HepG2 (cell line): Measurements from ENCODE around the gene FHIT. TPM values are rescaled to one million over a fixed set of nuclear protein-coding genes. Genes with fewer than 3 reads are reported as not detected.

ENCODE experiments used
- ATAC-seq: fragments of 200-7000 bp; cut with Tn5 transposase; 3 replicates; pipeline ENCODE4 v1.9.1; 2020; ENCODE audit warnings: mild to moderate bottlenecking, moderate library complexity
- BruUV-seq: library from RNA; stranded (reverse); fragments of 400-500 nt; replicated peaks from 2 replicates; lab custom pipeline; 2021; lab: Mats Ljungman, UMichigan
- CTCF ChIA-PET: fragments of 300-600 bp; formaldehyde crosslinking; extraction: SDS; loops from one replicate; lab custom pipeline; 2021; ENCODE audit warnings: low total read pairs, inconsistent platforms, low intra/inter-chr PET ratio; lab: Yijun Ruan, JAX
- POLR2A ChIA-PET: fragments of 350-600 bp; sonication (Branson Sonifier 250); formaldehyde crosslinking; loops from one replicate; lab custom pipeline; 2020; ENCODE audit warnings: antibody characterized with exemption, inconsistent platforms; lab: Yijun Ruan, JAX
- DNase-seq: peaks from one replicate; pipeline ENCODE4 v3.0.0-alpha.2; 2015; ENCODE audit warnings: low spot score
- FAIRE-seq: peaks from 3 replicates; lab custom pipeline; 2011; peaks lifted over from hg19 to GRCh38; lab: Jason Lieb, UNC
- H2AFZ ChIP-seq: one replicate; pipeline ENCODE4 v1.6.1; 2011; ENCODE audit warnings: low read length, inconsistent platforms
- H3K27ac ChIP-seq: fragments of 300-600 bp; 3 replicates; pipeline ENCODE4 v1.8.0; 2011; ENCODE audit warnings: mixed run types, mild to moderate bottlenecking, mixed read lengths, low read length, inconsistent platforms; ENCODE audit not compliant: insufficient read depth; ENCODE audit errors: extremely low read length
- H3K27me3 ChIP-seq, 2 experiments: fragments of 200-600 bp in 1 of 2; 2 replicates in 1 of 2; 3 replicates in 1 of 2; pipeline versions ENCODE4 v1.6.0 to v1.8.0; 2011; ENCODE audit warnings: low read length in 2 of 2, mild to moderate bottlenecking in 2 of 2, moderate library complexity in 2 of 2, inconsistent platforms in 1 of 2; ENCODE audit not compliant: insufficient read depth in 2 of 2, control insufficient read depth in 1 of 2
- H3K36me3 ChIP-seq, 2 experiments: fragments of 200-600 bp in 1 of 2; replicated peaks in 1 of 2; 2 replicates in 1 of 2; 3 replicates in 1 of 2; pipeline versions ENCODE4 v1.5.1 to v1.8.0; 2011; ENCODE audit warnings: low read length in 2 of 2, inconsistent platforms in 1 of 2; ENCODE audit not compliant: insufficient read depth in 2 of 2, control insufficient read depth in 1 of 2
- H3K4me1 ChIP-seq: 2 replicates; pipeline ENCODE4 v1.5.1; 2012; ENCODE audit warnings: low read length, inconsistent platforms; ENCODE audit not compliant: insufficient read depth
- H3K4me2 ChIP-seq: 2 replicates; pipeline ENCODE4 v1.6.0; 2011; ENCODE audit warnings: low read depth, low read length, inconsistent platforms
- H3K4me3 ChIP-seq, 3 experiments: fragments of 200-600 bp in 1 of 3; sonication (generic), shearing (Covaris generic) in 1 of 3; replicated peaks in 1 of 3; 2 replicates each; pipeline ENCODE4 v1.5.1; 2011 to 2016; ENCODE audit warnings: low read length in 3 of 3, inconsistent platforms in 2 of 3, low read depth in 2 of 3, mild to moderate bottlenecking in 2 of 3, control low read depth in 1 of 3, mixed read lengths in 1 of 3; ENCODE audit not compliant: insufficient read depth in 1 of 3
- H3K79me2 ChIP-seq: one replicate; pipeline ENCODE4 v1.6.1; 2011; ENCODE audit warnings: low read length, inconsistent platforms; ENCODE audit not compliant: insufficient read depth
- H3K9ac ChIP-seq: 2 replicates; pipeline ENCODE4 v1.6.0; 2011; ENCODE audit warnings: mild to moderate bottlenecking, low read depth, low read length, inconsistent platforms; ENCODE audit not compliant: insufficient read depth
- H3K9me3 ChIP-seq: 2 replicates; pipeline ENCODE4 v1.5.1; 2012; ENCODE audit warnings: mild to moderate bottlenecking, low read length
- H4K20me1 ChIP-seq: 2 replicates; pipeline ENCODE4 v1.6.0; 2011; ENCODE audit warnings: inconsistent platforms, mild to moderate bottlenecking, low read length, moderate library complexity; ENCODE audit not compliant: insufficient read depth
- ARNTL ChIP-seq: sonication (generic); formaldehyde crosslinking; IDR thresholded peaks from 2 replicates; pipeline ENCODE4 v1.4.0; 2020; ENCODE audit warnings: mild to moderate bottlenecking, missing genetic modification reagents
- HMG20A ChIP-seq: IDR thresholded peaks from 2 replicates; pipeline ENCODE4 v1.6.1; 2016; ENCODE audit warnings: borderline replicate concordance
- MAFF ChIP-seq: IDR thresholded peaks from 2 replicates; pipeline ENCODE4 v1.6.1; 2011; ENCODE audit warnings: low read depth, low read length, improper control_type of control experiment
- MAFK ChIP-seq, 2 experiments: IDR thresholded peaks in 1 of 2; conservative IDR thresholded peaks in 1 of 2; 2 replicates each; pipeline ENCODE4 v1.6.1; 2011; ENCODE audit warnings: improper control_type of control experiment in 2 of 2, low read length in 2 of 2
- SATB2 ChIP-seq: sonication (generic); formaldehyde crosslinking; IDR thresholded peaks from 2 replicates; pipeline ENCODE4 v1.5.0; 2020; ENCODE audit warnings: missing genetic modification reagents
- SNAI1 ChIP-seq: sonication (generic); formaldehyde crosslinking; IDR thresholded peaks from 2 replicates; pipeline ENCODE4 v1.5.0; 2020; ENCODE audit warnings: mild to moderate bottlenecking, missing genetic modification reagents, borderline replicate concordance
- ZNF678 ChIP-seq: sonication (generic); formaldehyde crosslinking; IDR thresholded peaks from 2 replicates; pipeline ENCODE4 v1.4.0; 2020; ENCODE audit warnings: mild to moderate bottlenecking, missing genetic modification reagents
- WGBS: methylation state at CpG from one replicate; pipeline ENCODE4 v1.1.6; 2017; ENCODE audit warnings: low lambda C conversion rate; 5-methylcytosine and 5-hydroxymethylcytosine counted together
- in situ Hi-C: cut with HindIII; loops from 2 replicates; pipeline ENCODE4 v1.10.0; 2017; ENCODE audit warnings: low pct_unique_long_range_greater_than_20kb; ENCODE audit not compliant: extremely low pct_ligation_motif_present
- intact Hi-C: fragments of 100-400 bp; cut with micrococcal nuclease; formaldehyde crosslinking; loops from one replicate; pipeline ENCODE4 v1.10.0; 2022; ENCODE audit not compliant: unreplicated experiment
- polyA plus RNA-seq, 8 experiments: library from polyadenylated mRNA; depleted of rRNA in 3 of 8; stranded (reverse) in 7 of 8; unstranded in 1 of 8; fragments of >200 nt; fragmentation: Illumina TruSeq in 4 of 8; extraction: Trizol in 4 of 8; gene quantifications; 2 replicates each; pipeline versions ENCODE4 v1.2.1 to v1.2.3, GENCODE V29; 2011 to 2016; ENCODE audit warnings: low read depth in 4 of 8, missing spikeins in 1 of 8, mixed read lengths in 1 of 8; ENCODE audit not compliant: insufficient read depth in 1 of 8
- total RNA-seq, 5 experiments: library from RNA; depleted of rRNA; stranded (reverse); fragments of >200 nt; fragmentation: Illumina TruSeq; extraction: Trizol; gene quantifications; 2 replicates each; pipeline ENCODE4 v1.2.3, GENCODE V29; 2016; ENCODE audit warnings: low read depth in 1 of 5
- TF ChIP-seq, protein P1 (sequence below): sonication (generic); formaldehyde crosslinking; IDR thresholded peaks from 2 replicates; pipeline ENCODE4 v1.9.0; 2021; ENCODE audit warnings: missing genetic modification reagents, mild to moderate bottlenecking, borderline replicate concordance

The FHIT gene
- total and polyA plus RNA-seq, 2 of the 13 experiments (the other 11 are each of a cell fraction or from before 2014, with no cell fraction given): 4.0 to 4.6 TPM

DNA sequence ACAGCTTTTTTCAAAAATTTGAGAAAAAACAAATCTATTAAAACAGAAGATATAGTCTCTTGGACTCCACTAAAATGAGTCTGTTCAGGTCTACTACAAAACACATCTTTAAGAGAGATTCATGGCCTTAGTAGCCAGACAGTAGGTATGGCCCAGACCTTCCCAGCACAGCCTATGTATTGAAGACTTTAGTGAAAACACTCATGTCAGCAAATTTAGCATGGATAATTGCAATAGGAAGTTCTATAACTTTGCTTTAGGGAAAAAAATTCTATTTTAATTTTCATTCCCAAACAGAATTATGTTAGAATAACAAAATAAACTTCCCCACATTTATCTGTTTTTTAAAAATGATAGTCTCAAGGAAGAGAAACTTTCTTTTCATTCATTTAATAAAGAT lies 976.6 kb downstream of the FHIT start:
- ATAC-seq (no peak), FAIRE-seq (no peak), DNase-seq (no peak)
- no peaks in the 10 kb centered on the region for H3K79me2 ChIP-seq
- no peak overlapping the region for H2AFZ ChIP-seq
- no peaks in the 10 kb centered on the region for H3K27me3 ChIP-seq
- intact Hi-C loops: no loop called here
- CTCF ChIA-PET: no interaction called here
- H3K9ac ChIP-seq: no peak overlapping the region
- H3K4me3 ChIP-seq: no peak overlapping the region
- no peak overlapping the region for H3K4me2 ChIP-seq
- peak; percentile 90 for TF ChIP-seq MAFF
- TF ChIP-seq SNAI1 (CRISPR knock-in tag): no peak
- TF ChIP-seq MAFK (conservative IDR thresholded peaks at IDR 0.05 in 1 of 2, IDR thresholded peaks at IDR 0.05 in 1 of 2; ENCODE audit: low read length in 2 of 2): peak; percentile 88 to 94
- in situ Hi-C loops: no loop called here
- POLR2A ChIA-PET: no interaction called here
- no peak overlapping the region for H3K27ac ChIP-seq
- no TSS peak for BruUV-seq
- no peaks in the 10 kb centered on the region for H3K4me1 ChIP-seq
- no peaks in the 10 kb centered on the region for H4K20me1 ChIP-seq
- H3K9me3 ChIP-seq: no peaks in the 10 kb centered on the region
- no peaks in the 10 kb centered on the region for H3K36me3 ChIP-seq

GRCh38 chr3:60274098-60274497 lies 977.2 kb downstream of the FHIT start:
- H2AFZ ChIP-seq: no peak overlapping the region
- FAIRE-seq (no peak), DNase-seq (no peak), ATAC-seq (no peak)
- no peaks in the 10 kb centered on the region for H4K20me1 ChIP-seq
- in situ Hi-C loops (no loop called here), intact Hi-C loops (no loop called here)
- H3K4me3 ChIP-seq: no peak overlapping the region
- CTCF ChIA-PET: no interaction called here
- H3K4me1 ChIP-seq: no peaks in the 10 kb centered on the region
- no peak overlapping the region for H3K27ac ChIP-seq
- POLR2A ChIA-PET: no interaction called here
- no peaks in the 10 kb centered on the region for H3K9me3 ChIP-seq
- no TSS peak for BruUV-seq
- H3K79me2 ChIP-seq: no peaks in the 10 kb centered on the region
- H3K27me3 ChIP-seq: no peaks in the 10 kb centered on the region
- no peaks in the 10 kb centered on the region for H3K36me3 ChIP-seq
- H3K9ac ChIP-seq: no peak overlapping the region
- TF ChIP-seq SATB2 (no peak), HMG20A (CRISPR knock-in tag) (no peak), ZNF678 (CRISPR knock-in tag) (no peak), ARNTL (CRISPR knock-in tag) (no peak)
- TF ChIP-seq, protein P1, sequence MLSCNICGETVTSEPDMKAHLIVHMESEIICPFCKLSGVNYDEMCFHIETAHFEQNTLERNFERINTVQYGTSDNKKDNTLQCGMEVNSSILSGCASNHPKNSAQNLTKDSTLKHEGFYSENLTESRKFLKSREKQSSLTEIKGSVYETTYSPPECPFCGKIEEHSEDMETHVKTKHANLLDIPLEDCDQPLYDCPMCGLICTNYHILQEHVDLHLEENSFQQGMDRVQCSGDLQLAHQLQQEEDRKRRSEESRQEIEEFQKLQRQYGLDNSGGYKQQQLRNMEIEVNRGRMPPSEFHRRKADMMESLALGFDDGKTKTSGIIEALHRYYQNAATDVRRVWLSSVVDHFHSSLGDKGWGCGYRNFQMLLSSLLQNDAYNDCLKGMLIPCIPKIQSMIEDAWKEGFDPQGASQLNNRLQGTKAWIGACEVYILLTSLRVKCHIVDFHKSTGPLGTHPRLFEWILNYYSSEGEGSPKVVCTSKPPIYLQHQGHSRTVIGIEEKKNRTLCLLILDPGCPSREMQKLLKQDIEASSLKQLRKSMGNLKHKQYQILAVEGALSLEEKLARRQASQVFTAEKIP (CRISPR knock-in tag): no peak
- H3K4me2 ChIP-seq: no peak overlapping the region
- WGBS: 1% methylated on average over 2 of the region's 2 CpGs
